Measurements from ENCODE around the gene SORCS2. TPM values are rescaled to one million over a fixed set of nuclear protein-coding genes. Genes with fewer than 3 reads are reported as not detected.

Gene SORCS2
- 2.9 to 5.6 TPM (median 5.3 TPM) in 5 replicates for total RNA-seq (2022; extraction: Qiagen RNA extraction; ENCODE audit: low read depth)

GRCh38 chr4:7192252-7193029 is at the start of gene SORCS2:
Gene SORCS2, plus strand, starts transcription at chr4:7192538.

GRCh38 chr4:7434766-7435150 is 242.4 kb downstream of the SORCS2 start, which contains the start of gene PSAPL1:
Gene PSAPL1, minus strand, starts transcription at chr4:7434930. Its CDS starts 51 bp downstream, at chr4:7434879.

Other genes with a start within 250 kb of the SORCS2 start
- gene TADA2B, start 149.2 kb upstream of the SORCS2 start, total RNA-seq (2022; extraction: Qiagen RNA extraction; ENCODE audit: low read depth): 13.4 to 13.8 TPM (median 13.7 TPM) in 5 replicates
- gene GRPEL1, start 124.5 kb upstream of the SORCS2 start, total RNA-seq (2022; extraction: Qiagen RNA extraction; ENCODE audit: low read depth): 61.5 to 71.1 TPM (median 65.7 TPM) in 5 replicates
- gene PSAPL1, start 242.4 kb downstream of the SORCS2 start, total RNA-seq (2022; extraction: Qiagen RNA extraction; ENCODE audit: low read depth): 0.07 to 0.10 TPM (median 0.09 TPM) in 5 replicates

Measured in A549 treated with CpdA at 1 μM for 4 hours (cell line).